CD4-positive, alpha-beta T cell treated with Interleukin-2 at 100 ng/mL for 4 hours (primary cell): ENCODE data around the gene HSD17B2.
"Not testable (repeated sequence)": the region's sequence is repeated elsewhere in the genome, so short reads cannot be mapped to it uniquely, and the experiment has no call there.

Experiments used
- DNase-seq: peaks from one replicate; pipeline ENCODE4 v3.0.0-alpha.2; 2020; ENCODE audit warnings: low spot score

The HSD17B2 gene, protein sequence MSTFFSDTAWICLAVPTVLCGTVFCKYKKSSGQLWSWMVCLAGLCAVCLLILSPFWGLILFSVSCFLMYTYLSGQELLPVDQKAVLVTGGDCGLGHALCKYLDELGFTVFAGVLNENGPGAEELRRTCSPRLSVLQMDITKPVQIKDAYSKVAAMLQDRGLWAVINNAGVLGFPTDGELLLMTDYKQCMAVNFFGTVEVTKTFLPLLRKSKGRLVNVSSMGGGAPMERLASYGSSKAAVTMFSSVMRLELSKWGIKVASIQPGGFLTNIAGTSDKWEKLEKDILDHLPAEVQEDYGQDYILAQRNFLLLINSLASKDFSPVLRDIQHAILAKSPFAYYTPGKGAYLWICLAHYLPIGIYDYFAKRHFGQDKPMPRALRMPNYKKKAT

DNA sequence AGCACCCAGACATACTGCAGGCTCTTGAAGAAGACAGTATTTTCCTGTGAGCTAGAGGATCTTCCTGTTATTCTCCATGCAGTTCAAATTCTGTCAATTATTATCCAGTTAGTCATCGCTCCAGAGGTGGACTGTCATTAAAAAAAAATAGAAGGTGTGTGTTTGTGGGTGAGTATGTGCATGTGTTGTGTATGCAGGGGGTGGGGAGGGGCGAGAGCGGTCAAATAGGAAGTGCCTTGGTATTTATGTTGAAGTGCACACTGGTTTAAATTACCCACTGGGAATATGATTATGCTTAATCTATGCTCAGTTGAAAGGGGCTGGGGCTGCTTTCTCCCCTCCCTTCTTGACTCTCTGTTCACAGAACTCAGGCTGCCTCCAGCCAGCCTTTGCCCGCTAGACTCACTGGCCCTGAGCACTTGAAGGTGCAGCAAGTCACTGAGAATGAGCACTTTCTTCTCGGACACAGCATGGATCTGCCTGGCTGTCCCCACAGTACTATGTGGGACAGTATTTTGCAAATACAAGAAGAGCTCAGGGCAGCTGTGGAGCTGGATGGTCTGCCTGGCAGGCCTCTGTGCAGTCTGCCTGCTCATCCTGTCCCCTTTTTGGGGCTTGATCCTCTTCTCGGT is at the start of gene HSD17B2:
HSD17B2 (plus strand) TSS at position 273 of the 632 bp plus-strand sequence; CDS start at position 445, 172 bp downstream.
- no peak for DNase-seq

- DNase-seq, result no peak
These were observed 47.9 kb upstream of the HSD17B2 start for GRCh38 chr16:81987121-81987520.

- DNase-seq, result no peak
These were observed 47.3 kb upstream of the HSD17B2 start for GRCh38 chr16:81987706-81988105.

DNA sequence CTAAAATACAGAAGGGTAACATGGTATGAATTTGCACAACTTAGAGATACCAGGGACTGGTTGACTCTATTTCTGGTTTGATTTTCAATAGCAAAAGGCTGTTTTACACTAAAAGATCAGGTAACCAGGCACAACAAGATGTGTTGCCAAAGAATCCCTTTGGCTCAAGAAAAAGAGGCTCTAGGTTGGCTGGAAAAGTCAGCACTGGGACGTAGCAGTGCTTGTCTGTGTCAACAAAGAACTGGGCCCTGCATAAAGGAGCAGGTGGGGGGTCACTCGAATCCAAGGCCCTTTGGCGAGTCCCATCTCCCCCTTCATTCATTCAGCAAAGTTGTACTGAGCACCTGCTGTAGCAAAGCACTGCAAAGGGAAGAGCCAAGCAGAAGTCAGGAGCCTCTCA is 42.2 kb upstream of the HSD17B2 start:
- DNase-seq, result no peak

- no peak for DNase-seq
These were observed 40.6 kb upstream of the HSD17B2 start for GRCh38 chr16:81994485-81994884.

DNA sequence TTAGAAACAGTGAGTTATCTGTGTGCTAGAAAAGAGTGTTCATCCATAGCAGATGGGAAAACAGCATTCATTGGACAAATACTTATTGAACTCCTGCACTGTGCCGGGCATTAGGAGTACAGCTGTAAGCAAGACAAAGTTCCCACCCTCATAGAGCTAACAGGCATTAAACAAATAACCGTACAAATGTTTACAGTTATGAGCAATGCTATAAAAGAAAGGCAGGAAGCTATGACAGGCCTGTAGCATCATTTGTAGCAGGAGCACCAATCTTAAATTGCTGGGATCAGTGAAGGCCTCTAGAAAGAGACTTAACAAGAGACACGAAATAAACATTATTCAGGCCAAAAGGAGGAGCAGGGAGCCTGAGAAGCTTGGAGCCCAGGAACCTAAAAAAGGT is 39.4 kb upstream of the HSD17B2 start:
- no peak for DNase-seq

DNA sequence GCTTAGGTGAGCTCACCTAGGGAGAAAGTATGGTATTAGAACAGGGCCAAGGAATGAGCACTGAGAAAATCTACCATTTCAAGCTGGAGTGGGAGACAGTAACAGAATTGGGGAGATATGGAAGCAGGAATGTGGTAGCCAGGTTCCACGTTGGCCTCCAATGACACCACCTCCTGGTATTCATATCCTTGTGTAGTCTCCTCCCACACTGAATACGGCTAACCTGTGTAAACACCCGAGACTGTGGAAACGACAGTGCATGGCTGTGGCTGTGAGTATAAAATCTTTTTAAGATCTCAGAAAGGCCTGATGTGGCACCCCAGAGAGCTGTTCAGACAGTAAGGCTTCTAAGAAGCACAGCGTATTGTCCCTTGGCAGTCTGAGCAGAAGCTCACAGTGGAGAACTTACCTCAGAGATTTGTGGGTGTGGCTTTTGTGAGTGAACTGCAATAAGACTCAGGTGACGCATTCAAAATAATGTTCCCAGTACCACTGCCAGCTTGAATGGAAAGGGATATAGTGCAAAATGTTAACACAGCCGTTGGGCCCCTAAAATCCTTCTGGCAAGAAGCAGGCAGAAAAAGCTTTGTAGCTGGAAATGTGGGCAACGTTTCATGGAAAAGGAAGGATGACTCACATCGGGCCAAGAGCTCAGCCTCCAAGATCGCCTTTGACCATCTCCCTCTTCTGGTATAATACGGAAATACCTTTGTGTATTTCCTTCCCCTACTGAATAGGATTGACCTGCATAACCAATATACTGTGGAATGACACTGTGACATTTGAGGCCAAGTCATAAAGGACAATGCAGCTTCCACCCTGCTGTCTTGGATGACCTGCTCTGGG is 38.2 kb upstream of the HSD17B2 start:
- no peak for DNase-seq

GRCh38 chr16:81997738-81998137 is 37.3 kb upstream of the HSD17B2 start:
- DNase-seq, result no peak

- no peak for DNase-seq
These were observed 32.2 kb upstream of the HSD17B2 start for GRCh38 chr16:82002831-82003230.

- DNase-seq, result no peak
These were observed 30.5 kb upstream of the HSD17B2 start for GRCh38 chr16:82004601-82005000.

DNA sequence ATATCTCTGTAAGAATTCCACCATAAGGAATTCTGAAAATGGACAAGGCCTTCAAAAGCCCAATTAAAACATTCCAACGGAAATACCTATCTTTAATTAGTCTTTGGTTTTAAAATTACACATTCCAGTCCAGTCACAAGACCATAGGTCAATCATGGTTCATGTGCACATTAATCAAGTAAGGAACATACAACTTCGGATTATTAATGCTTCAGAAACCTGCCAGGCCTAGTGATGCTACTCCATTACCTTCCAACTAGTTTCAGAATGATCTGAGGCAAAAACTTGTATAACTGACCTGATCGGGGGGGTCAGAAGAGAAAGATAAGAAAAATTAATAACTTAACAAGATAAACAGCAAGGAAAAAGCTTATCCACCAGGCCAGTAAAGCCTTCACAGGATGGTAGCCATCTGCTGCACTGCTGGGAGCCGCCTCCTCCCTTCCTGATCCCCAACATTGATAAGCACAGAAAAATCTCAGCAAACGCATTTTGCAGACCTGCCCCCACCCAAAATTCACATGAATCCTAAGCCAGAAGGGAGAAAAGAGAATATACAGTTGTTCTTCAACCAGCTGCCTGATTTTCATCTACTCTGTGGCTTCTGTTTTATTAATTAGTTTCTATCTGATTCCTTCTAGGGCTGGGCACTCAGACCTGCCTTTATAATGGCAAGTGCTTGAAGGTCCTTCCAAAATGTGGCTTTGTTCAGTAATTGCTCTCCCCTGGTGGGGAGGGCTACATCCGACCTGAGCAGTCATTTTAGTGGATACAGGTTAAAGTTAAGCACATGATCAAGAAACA is 29.8 kb upstream of the HSD17B2 start:
- DNase-seq, result no peak

GRCh38 chr16:82006036-82006435 is 29.0 kb upstream of the HSD17B2 start:
- no peak for DNase-seq

GRCh38 chr16:82007189-82007588 is 27.9 kb upstream of the HSD17B2 start:
- no peak for DNase-seq

GRCh38 chr16:82008957-82009592 is 26.0 kb upstream of the HSD17B2 start:
- DNase-seq, result no peak

- not testable (repeated sequence) for DNase-seq
These were observed 25.3 kb upstream of the HSD17B2 start for GRCh38 chr16:82009789-82010188.

DNA sequence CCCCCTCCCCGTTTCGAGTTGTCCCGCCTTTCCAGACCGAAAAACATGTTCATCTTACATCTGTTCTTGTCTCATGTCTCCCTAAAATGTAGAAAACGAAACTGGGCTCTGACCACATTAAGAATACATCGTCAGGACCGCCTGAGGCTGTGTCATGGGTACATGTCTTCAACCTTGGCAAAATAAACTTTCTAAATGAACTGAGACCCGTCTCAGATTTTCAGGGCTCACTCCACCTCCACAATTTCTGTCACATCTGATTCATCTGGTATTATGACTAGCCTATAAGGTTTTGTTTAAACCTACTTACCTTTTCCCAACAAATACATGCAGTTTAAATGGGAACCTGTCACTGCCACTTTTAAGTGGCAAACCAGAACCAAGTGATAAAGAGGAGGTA is 24.4 kb upstream of the HSD17B2 start:
- DNase-seq, result no peak

DNA sequence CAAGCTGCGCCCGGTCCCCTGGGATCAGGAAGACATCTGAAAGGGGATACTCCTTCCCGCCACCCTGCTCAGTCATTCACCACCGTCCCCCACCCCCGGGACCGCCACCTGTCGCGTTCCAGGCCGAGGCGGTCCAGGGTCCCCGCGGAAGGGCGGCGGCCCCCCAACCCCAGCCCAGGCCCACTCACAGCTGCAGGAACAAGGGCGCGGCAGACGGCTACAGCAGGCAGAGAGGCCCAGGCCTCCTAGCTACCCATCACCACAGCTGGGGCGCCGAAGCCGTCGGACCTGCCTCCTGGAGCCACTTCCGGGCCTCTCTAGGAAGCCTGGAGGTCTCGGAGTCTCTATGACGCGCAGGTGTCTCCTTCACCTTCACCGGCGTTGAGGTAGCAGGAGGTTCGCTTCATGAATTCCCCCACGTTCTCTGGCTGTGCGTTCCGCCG is 23.8 kb upstream of the HSD17B2 start, which contains the start of gene SDR42E1:
SDR42E1 (minus strand) TSS at position 272 of the 443 bp plus-strand sequence. CDS start 10,612 bp downstream, outside the sequence.
- DNase-seq, result peak; percentile 70

- DNase-seq, result no peak
These were observed 21.9 kb upstream of the HSD17B2 start for GRCh38 chr16:82013139-82013538.

DNA sequence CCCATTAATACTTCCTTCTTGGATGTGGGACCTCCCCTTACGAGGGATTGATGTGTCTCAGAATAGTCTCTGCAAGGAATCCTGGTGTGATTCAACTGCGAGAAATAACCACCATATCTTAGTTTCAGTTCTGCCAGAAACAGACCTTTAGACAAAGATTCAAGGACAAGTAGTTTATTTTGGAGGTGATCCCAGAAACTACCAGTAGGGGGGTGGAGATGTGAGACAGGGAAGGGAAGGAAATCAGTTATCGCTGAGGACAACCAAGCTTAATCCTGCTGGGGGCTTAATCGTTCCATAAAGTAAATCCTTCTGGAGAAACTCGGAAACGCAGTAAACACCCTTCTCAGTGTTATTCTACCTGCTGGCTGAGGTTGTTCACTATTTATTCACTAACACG is 18.8 kb upstream of the HSD17B2 start:
- no peak for DNase-seq

DNA sequence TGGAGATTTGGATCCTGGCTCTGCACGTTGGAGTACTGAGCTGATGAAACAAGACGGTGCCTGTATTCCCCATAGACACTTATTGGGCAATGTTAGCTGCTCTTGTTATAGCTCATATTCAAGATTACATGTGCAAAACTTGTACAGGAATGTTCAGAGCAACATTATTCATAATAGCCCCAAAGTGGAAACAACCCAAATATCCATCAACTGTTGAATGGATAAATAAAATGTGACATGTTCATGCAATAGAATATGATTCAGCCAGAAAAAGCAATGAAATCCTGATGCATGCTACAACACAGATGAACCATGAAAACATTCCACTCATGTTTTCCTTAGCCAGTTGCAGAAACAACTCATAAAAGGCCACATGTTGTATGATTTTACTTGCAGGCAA is 18.1 kb upstream of the HSD17B2 start:
- no peak for DNase-seq

DNA sequence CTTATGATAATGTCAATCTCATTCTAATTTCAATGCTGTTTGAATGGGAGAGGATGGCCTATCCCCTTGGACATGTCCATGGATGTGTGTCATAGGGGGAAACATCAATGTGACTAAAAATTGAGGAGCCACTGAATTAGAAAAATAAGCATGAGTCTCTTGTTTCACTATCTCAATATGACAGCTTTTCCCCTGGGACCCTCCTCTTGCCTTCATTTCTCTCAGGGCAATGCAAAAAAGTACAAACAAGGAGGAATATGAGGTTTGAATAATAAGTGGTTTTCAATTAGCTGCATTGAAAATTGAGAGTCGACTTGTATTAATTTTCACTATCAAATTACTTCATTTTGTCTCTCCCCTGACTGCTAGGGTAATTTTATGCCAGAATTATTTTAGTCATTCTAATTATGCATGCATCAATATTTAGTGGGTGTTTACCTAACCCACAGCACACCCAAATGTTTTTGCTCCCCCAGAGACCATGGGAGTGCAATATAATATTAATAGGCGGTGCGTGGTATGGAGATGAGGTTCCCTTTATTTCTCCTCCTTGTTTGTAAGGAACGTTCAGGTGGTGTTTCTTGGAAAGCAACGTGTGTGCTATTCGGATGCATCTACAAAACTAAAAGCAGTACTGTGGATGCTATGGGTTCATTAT is 17.0 kb upstream of the HSD17B2 start:
- DNase-seq, result no peak
